Subcutaneous preadipocyte (primary cell): ENCODE data around the gene RBBP8NL. TPM values are rescaled to one million over a fixed set of nuclear protein-coding genes. Genes with fewer than 3 reads are reported as not detected.

ENCODE experiments used
- total RNA-seq: library from RNA; depleted of rRNA; stranded (reverse); fragments of >200 nt; gene quantifications from 2 replicates; pipeline ENCODE4 v1.2.3, GENCODE V29; 2012

Gene RBBP8NL
- total RNA-seq = not detected in 2 replicates

GRCh38 chr20:62427172-62428001 lies at the start of gene RBBP8NL:
Gene RBBP8NL (minus strand): TSS chr20:62427539. CDS start chr20:62419647, 7,892 bp downstream.

GRCh38 chr20:62475772-62476055 lies 48.4 kb upstream of the RBBP8NL start, which contains the start of gene GATA5:
Gene GATA5 (minus strand): TSS chr20:62475995. CDS start chr20:62475521, 474 bp downstream.

GRCh38 chr20:62407221-62407992 lies 19.9 kb downstream of the RBBP8NL start, which contains the start of gene CABLES2:
Gene CABLES2 (minus strand): TSS chr20:62407285. CDS start chr20:62407276, 9 bp downstream.

GRCh38 chr20:62386383-62387218 lies 40.7 kb downstream of the RBBP8NL start, which contains the start of gene RPS21:
Gene RPS21 (plus strand): TSS chr20:62387103. CDS start chr20:62387339, 236 bp downstream.

GRCh38 chr20:62367136-62367632 lies 60.2 kb downstream of the RBBP8NL start, which contains the start of gene LAMA5:
Gene LAMA5 (minus strand): TSS chr20:62367312. CDS start chr20:62367245, 67 bp downstream.

Other genes with a start within 250 kb of the RBBP8NL start
- 15.8 and 24.0 TPM in 2 replicates for gene MTG2, start 244.5 kb downstream of the RBBP8NL start, total RNA-seq
- not detected in 2 replicates for gene HRH3, start 207.3 kb downstream of the RBBP8NL start, total RNA-seq
- 14.7 and 18.6 TPM in 2 replicates for gene OSBPL2, start 189.0 kb downstream of the RBBP8NL start, total RNA-seq
- gene ADRM1, start 124.5 kb downstream of the RBBP8NL start, total RNA-seq = 112 and 115 TPM in 2 replicates
- 33.1 and 88.8 TPM in 2 replicates for gene LAMA5, start 60.2 kb downstream of the RBBP8NL start, total RNA-seq
- 347 and 816 TPM in 2 replicates for gene RPS21, start 40.4 kb downstream of the RBBP8NL start, total RNA-seq
- 1.1 and 1.6 TPM in 2 replicates for gene CABLES2, start 20.3 kb downstream of the RBBP8NL start, total RNA-seq
- not detected in 2 replicates for gene GATA5, start 48.5 kb upstream of the RBBP8NL start, total RNA-seq
- gene SLCO4A1, start 215.0 kb upstream of the RBBP8NL start, total RNA-seq = 0.73 and 7.2 TPM in 2 replicates